Heart right ventricle (tissue), 16 donors: Measurements from ENCODE around the gene POPDC2. TPM values are rescaled to one million over a fixed set of nuclear protein-coding genes. Genes with fewer than 3 reads are reported as not detected.

ENCODE experiments used
- ATAC-seq, 8 donors: fragments of 200-7000 bp; cut with Tn5 transposase; one replicate each; pipeline ENCODE4 v1.9.1; 2020; ENCODE audit warnings: mild to moderate bottlenecking in 8 of 8, moderate library complexity in 8 of 8, moderate number of reproducible peaks in 1 of 8
- DNase-seq, 2 donors: peaks; one replicate each; pipeline ENCODE4 v3.0.0-alpha.2; 2020
- H3K27ac ChIP-seq, 10 donors: fragments of 200-600 bp; sonication (generic) in 2 of 10; one replicate each; pipeline versions ENCODE4 v1.5.0 to v1.8.0; 2020 to 2022; ENCODE audit warnings: mild to moderate bottlenecking in 3 of 10
- H3K27me3 ChIP-seq, 7 donors: fragments of 200-600 bp; one replicate each; pipeline ENCODE4 v1.8.0; 2021 to 2022; ENCODE audit warnings: mild to moderate bottlenecking in 2 of 7
- H3K36me3 ChIP-seq, 9 donors: fragments of 200-600 bp; sonication (generic) in 1 of 9; one replicate each; pipeline versions ENCODE4 v1.5.0 to v1.8.0; 2020 to 2022; ENCODE audit warnings: mild to moderate bottlenecking in 2 of 9
- H3K4me1 ChIP-seq, 9 donors: fragments of 200-600 bp; sonication (generic) in 1 of 9; one replicate each; pipeline versions ENCODE4 v1.5.0 to v1.8.0; 2020 to 2022; ENCODE audit warnings: mild to moderate bottlenecking in 4 of 9
- H3K4me3 ChIP-seq, 10 donors: fragments of 200-600 bp; sonication (generic) in 2 of 10; one replicate each; pipeline versions ENCODE4 v1.5.0 to v1.8.0; 2020 to 2022; ENCODE audit warnings: mild to moderate bottlenecking in 7 of 10, moderate library complexity in 2 of 10
- H3K9me3 ChIP-seq, 11 donors: fragments of 200-600 bp in 10 of 11; sonication (generic) in 2 of 11; one replicate each; pipeline versions ENCODE4 v1.5.0 to v1.8.0; 2013 to 2022; ENCODE audit warnings: mild to moderate bottlenecking in 2 of 11, control low read depth in 1 of 11, moderate library complexity in 1 of 11
- CTCF ChIP-seq, 9 donors: fragments of 200-600 bp; sonication (generic) in 2 of 9; IDR thresholded peaks; one replicate each; pipeline versions ENCODE4 v1.5.0 to v1.8.0; 2021 to 2022; ENCODE audit warnings: antibody characterized with exemption in 9 of 9, mild to moderate bottlenecking in 5 of 9, moderate library complexity in 1 of 9
- WGBS, 2 donors: extraction: QIAGEN DNeasy Blood & Tissue Kit; methylation state at CpG; one replicate each; pipeline ENCODE4 v1.1.7; 2013; ENCODE audit warnings: inconsistent platforms in 1 of 2; 5-methylcytosine and 5-hydroxymethylcytosine counted together
- intact Hi-C, 10 donors: fragments of 100-400 bp; cut with DNase I; formaldehyde crosslinking; loops; one replicate each; pipeline versions ENCODE4 v1.11.1 to v1.14.2; 2022
- polyA plus RNA-seq, 2 donors: library from polyadenylated mRNA; stranded (reverse); fragments of 200-250 nt; gene quantifications; one replicate each; pipeline ENCODE4 v1.2.3, GENCODE V29; 2013
- total RNA-seq, 10 donors: library from RNA; stranded (reverse); fragmentation: NEBNext Ultra II Directional in 3 of 10; extraction: Animal tissue kit (Norgen Biotek cat#: 25700) in 3 of 10; gene quantifications; one replicate each; pipeline versions ENCODE4 v1.2.1 to v1.2.4, GENCODE V29; 2021 to 2023
- donor health status: Arrhythmogenic right ventricular cardiomyopathy.
- donor health status: ischemic (EF 13 %, LVEDD 7.1; RV severe dilation, severe dysfunction).
- donor health status: healthy with polysubstance abuse.
- donor health status: DM: no; HTN: yes; CAD: no.
- donor health status: DM: no; HTN: no; CAD: no.
- donor health status: ischemic (EF 25% LVEDD 6.9; RV normal size, moderate dysfunction).
- donor health status: ischemic (EF 25% LVEDD 5.7; RV mildly dilated, moderate dysfunction).
- donor health status: healthy.
- donor health status: DM: yes; HTN: yes; CAD: no.
- donor health status: Ischemic cardiomyopathy.
- donor health status: ischemic (EF 35%, LVEDD 5.7; RV mildly dilated, moderate dysfunction).
- donor health status: nonischemic (EF 11% LVEDD 7.7; RV severe dilation, severe dysfunction).
- donor health status: DM: yes; HTN: yes; CAD: no.
- donor health status: PGD.
- donor health status: ischemic (EF 29% LVEDD 5.4; RV normal size, mild dysfunction).
- donor health status: nonischemic (EF 23%, LVEDD 6.1; RV moderate dilation, normal function).

Gene POPDC2
- total and polyA plus RNA-seq, 12 donors: 351 to 928 (median 732) TPM

- no peak for TF ChIP-seq CTCF (IDR thresholded peaks at IDR 0.05)
- Histone ChIP-seq H3K27ac (no peak overlapping the region), H3K36me3 (no peaks in the 10 kb centered on the region), H3K4me1 (no peaks in the 10 kb centered on the region), H3K27me3 (no peaks in the 10 kb centered on the region), H3K4me3 (no peak overlapping the region), H3K9me3 (peaks cover 0 to 7% (median 0%) of the 10 kb centered on the region in 11 donors)
- DNase-seq (no peak), ATAC-seq (no peak)
- intact Hi-C loops: no loop called here
- WGBS, 2 donors: 61 to 63% methylated on average over 6 of the region's 6 CpGs
Observed at GRCh38 chr3:119609301-119609700, 51.1 kb downstream of the POPDC2 start.

- no peak for TF ChIP-seq CTCF (IDR thresholded peaks at IDR 0.05)
- Histone ChIP-seq H3K4me3 (no peak overlapping the region), H3K36me3 (no peaks in the 10 kb centered on the region), H3K27me3 (no peaks in the 10 kb centered on the region), H3K4me1 (peaks cover 0 to 6% (median 0%) of the 10 kb centered on the region in 9 donors), H3K27ac (no peak overlapping the region), H3K9me3 (peaks cover 0 to 7% (median 0%) of the 10 kb centered on the region in 11 donors)
- no peak for ATAC-seq
- DNase-seq: no peak
- WGBS, 2 donors: 94% methylated on average over 6 of the region's 6 CpGs
- intact Hi-C loops: no loop called here
Observed at GRCh38 chr3:119608405-119609000, 51.9 kb downstream of the POPDC2 start.

- Histone ChIP-seq H3K4me3 (no peak overlapping the region), H3K9me3 (no peaks in the 10 kb centered on the region), H3K4me1 (peaks cover 0 to 29% (median 18%) of the 10 kb centered on the region in 9 donors), H3K27me3 (no peaks in the 10 kb centered on the region), H3K27ac (no peak overlapping the region), H3K36me3 (no peaks in the 10 kb centered on the region)
- intact Hi-C loops: no loop called here
- DNase-seq (no peak), ATAC-seq (no peak)
- no peak for TF ChIP-seq CTCF (IDR thresholded peaks at IDR 0.05)
- WGBS, 2 donors: 88 to 92% methylated on average over 1 of the region's 1 CpG
Observed at GRCh38 chr3:119604878-119605277, 55.5 kb downstream of the POPDC2 start.

- TF ChIP-seq CTCF (IDR thresholded peaks at IDR 0.05): no peak
- ATAC-seq: no peak
- no peaks in the 10 kb centered on the region for H3K36me3 ChIP-seq
- intact Hi-C loops: no loop called here
- H3K27ac ChIP-seq: peak overlapping the region in 4 of 10 donors; percentile 20 to 49 (median 28)
- no peak for DNase-seq
- H3K4me3 ChIP-seq: no peak overlapping the region
- no peaks in the 10 kb centered on the region for H3K27me3 ChIP-seq
- WGBS, 2 donors: 54 to 61% methylated on average over 1 of the region's 1 CpG
- no peaks in the 10 kb centered on the region for H3K9me3 ChIP-seq
- peaks cover 0 to 51% (median 38%) of the 10 kb centered on the region in 9 donors for H3K4me1 ChIP-seq
Observed at GRCh38 chr3:119602676-119603075, 57.7 kb downstream of the POPDC2 start.
